Neutrophil (primary cell): Measurements from ENCODE around the gene TKT.

Experiments
- H3K27ac ChIP-seq: fragments of 200-600 bp; sonication (generic); 2 replicates; pipeline ENCODE4 v1.5.1; 2016; ENCODE audit warnings: mild to moderate bottlenecking, moderate library complexity
- H3K27me3 ChIP-seq: fragments of 200-600 bp; sonication (generic); 2 replicates; pipeline ENCODE4 v1.6.0; 2016; ENCODE audit warnings: mild to moderate bottlenecking
- H3K36me3 ChIP-seq: fragments of 200-600 bp; sonication (generic); 2 replicates; pipeline ENCODE4 v1.5.1; 2017
- H3K4me1 ChIP-seq, 2 experiments: fragments of 200-600 bp in 1 of 2; sonication (generic) in 1 of 2; 1 replicate in 1 of 2; 2 replicates in 1 of 2; pipeline versions ENCODE4 v1.5.1 to v1.6.1; 2013 to 2016; ENCODE audit warnings: low read depth in 1 of 2, low read length in 1 of 2, mild to moderate bottlenecking in 1 of 2, moderate library complexity in 1 of 2; ENCODE audit not compliant: control insufficient read depth in 1 of 2, insufficient read depth in 1 of 2
- H3K4me3 ChIP-seq, 2 experiments: fragments of 200-600 bp in 1 of 2; sonication (generic) in 1 of 2; 1 replicate in 1 of 2; 2 replicates in 1 of 2; pipeline ENCODE4 v1.5.1; 2013 to 2016; ENCODE audit warnings: low read depth in 1 of 2, low read length in 1 of 2, mild to moderate bottlenecking in 1 of 2, moderate library complexity in 1 of 2
- H3K9me3 ChIP-seq: fragments of 200-600 bp; sonication (generic); 2 replicates; pipeline ENCODE4 v1.5.1; 2016
- CTCF ChIP-seq: fragments of 200-600 bp; sonication (generic); IDR thresholded peaks from 2 replicates; pipeline ENCODE4 v1.5.1; 2016; ENCODE audit warnings: antibody characterized with exemption

TKT gene

GRCh38 chr3:53195602-53196574, 59.9 kb downstream of the TKT start:
- TF ChIP-seq CTCF: peak; percentile 88
- Histone ChIP-seq H3K27me3 (no peaks in the 10 kb centered on the region), H3K9me3 (no peaks in the 10 kb centered on the region), H3K27ac (peak overlapping the region; percentile 70), H3K4me1 (peaks cover 19 to 26% of the 10 kb centered on the region in 2 experiments), H3K36me3 (peaks cover 79% of the 10 kb centered on the region), H3K4me3 (peak overlapping the region in 1 of 2 experiments; percentile 27)

DNA sequence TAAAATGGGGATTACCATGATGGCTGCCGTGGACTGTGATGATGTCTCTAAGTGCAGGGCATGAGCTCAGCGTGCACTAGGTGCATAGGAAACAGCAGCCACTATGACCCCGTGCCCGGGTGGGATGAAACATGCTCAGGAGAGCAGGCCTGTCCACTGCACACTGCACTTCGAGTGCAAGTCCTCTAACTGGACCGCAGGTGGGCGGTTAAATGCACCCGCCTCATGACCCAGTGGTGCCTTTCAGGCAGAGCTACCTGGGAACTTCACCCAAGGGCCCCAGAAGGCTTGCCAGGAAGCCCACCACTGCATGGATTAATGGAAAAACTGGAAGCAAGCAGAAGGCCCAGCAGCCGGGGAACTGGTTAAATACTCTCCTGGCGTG, 60.8 kb downstream of the TKT start:
- H3K9me3 ChIP-seq: no peaks in the 10 kb centered on the region
- H3K27ac ChIP-seq: peak overlapping the region; percentile 70
- no peaks in the 10 kb centered on the region for H3K27me3 ChIP-seq
- peaks cover 19 to 26% of the 10 kb centered on the region in 2 experiments for H3K4me1 ChIP-seq
- H3K4me3 ChIP-seq: no peak overlapping the region
- peaks cover 79% of the 10 kb centered on the region for H3K36me3 ChIP-seq
- no peak for TF ChIP-seq CTCF

GRCh38 chr3:53194210-53195065, 61.4 kb downstream of the TKT start:
- H3K9me3 ChIP-seq: no peaks in the 10 kb centered on the region
- H3K4me3 ChIP-seq: no peak overlapping the region
- TF ChIP-seq CTCF: no peak
- peaks cover 79% of the 10 kb centered on the region for H3K36me3 ChIP-seq
- no peaks in the 10 kb centered on the region for H3K27me3 ChIP-seq
- peak overlapping the region; percentile 70 for H3K27ac ChIP-seq
- peaks cover 19 to 26% of the 10 kb centered on the region in 2 experiments for H3K4me1 ChIP-seq

DNA sequence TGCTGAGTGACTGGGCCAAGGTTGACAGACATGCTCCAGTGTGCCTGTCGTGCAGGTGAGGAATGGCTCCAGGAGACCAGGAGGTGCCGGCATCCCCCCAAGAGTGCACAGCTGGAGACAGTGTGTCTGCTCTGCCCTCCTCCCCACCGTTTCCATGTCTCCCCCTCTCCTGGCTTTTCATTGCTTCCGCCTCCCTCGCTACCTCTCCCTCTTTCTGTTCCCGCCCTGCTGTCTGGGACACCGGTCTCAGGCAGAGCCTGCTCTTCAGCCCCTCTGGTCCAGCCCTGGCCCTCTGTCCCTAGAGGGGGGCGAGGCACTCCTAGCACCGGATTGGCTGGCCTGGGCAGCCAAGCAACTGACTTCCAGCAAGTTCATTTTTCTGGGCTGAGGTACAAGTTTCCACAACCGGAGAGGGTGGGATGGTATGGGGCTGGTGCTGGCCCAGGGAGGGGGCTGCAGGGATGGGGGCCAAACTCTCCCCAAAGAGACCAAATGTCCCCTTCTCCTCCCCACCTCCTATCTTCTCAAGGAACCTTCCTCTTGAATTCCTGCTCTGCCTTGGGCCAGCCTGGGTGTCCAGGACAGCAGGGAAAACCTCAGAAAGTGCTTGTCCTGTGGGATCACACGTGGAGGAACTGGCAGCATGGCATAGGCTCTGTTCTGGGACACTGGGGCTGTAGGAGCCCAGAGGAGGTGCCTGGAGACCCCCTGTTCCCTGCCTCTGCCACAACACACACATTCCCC, 62.2 kb downstream of the TKT start:
- Histone ChIP-seq H3K4me3 (no peak overlapping the region), H3K27me3 (no peaks in the 10 kb centered on the region), H3K4me1 (peaks cover 19 to 26% of the 10 kb centered on the region in 2 experiments), H3K36me3 (peaks cover 80% of the 10 kb centered on the region), H3K9me3 (no peaks in the 10 kb centered on the region), H3K27ac (peak overlapping the region; percentile 70)
- no peak for TF ChIP-seq CTCF

DNA sequence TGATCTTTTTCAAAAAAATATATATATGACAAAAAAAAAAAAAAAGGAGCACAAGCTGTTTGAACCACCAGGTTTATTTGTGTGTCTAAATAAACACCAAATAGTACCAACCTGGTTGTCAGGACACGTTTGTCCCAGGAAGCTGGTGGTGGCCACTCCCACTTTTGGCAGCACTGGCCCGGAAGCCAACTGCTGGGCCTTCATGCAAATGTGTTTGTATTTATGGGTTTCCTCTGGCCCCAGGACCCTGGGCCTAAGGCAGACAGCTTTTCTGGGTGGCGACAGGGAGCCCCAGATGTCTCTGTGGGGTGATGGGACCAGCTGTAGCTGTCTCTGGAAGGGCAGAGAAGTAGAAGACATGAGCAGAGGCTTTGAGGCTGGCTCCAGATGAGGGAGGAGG, 63.2 kb downstream of the TKT start:
- no peaks in the 10 kb centered on the region for H3K27me3 ChIP-seq
- no peak for TF ChIP-seq CTCF
- H3K9me3 ChIP-seq: no peaks in the 10 kb centered on the region
- H3K4me1 ChIP-seq: peaks cover 19 to 26% of the 10 kb centered on the region in 2 experiments
- peak overlapping the region; percentile 56 for H3K27ac ChIP-seq
- H3K4me3 ChIP-seq: no peak overlapping the region
- peaks cover 85% of the 10 kb centered on the region for H3K36me3 ChIP-seq
